Transverse colon (tissue), 4 donors: ENCODE measurements around the gene SARS1. TPM values are rescaled to one million over a fixed set of nuclear protein-coding genes. Genes with fewer than 3 reads are reported as not detected.
A peak's percentile ranks its signal among the peaks of the same experiment; 100 is the strongest.

Experiments used
- DNase-seq: peaks from one replicate; pipeline ENCODE4 v3.0.0-alpha.2; 2019
- H3K27ac ChIP-seq, 4 donors: fragments of 200-600 bp; sonication (generic); 2 replicates each; pipeline ENCODE4 v1.5.1; 2016 to 2018; ENCODE audit warnings: inconsistent platforms in 4 of 4
- H3K27me3 ChIP-seq: fragments of 200-600 bp; sonication (generic); 2 replicates; pipeline ENCODE4 v1.5.1; 2017; ENCODE audit warnings: inconsistent platforms
- H3K36me3 ChIP-seq, 4 donors: fragments of 200-600 bp; sonication (generic); 2 replicates each; pipeline ENCODE4 v1.5.1; 2017 to 2019; ENCODE audit warnings: inconsistent platforms in 4 of 4
- H3K4me1 ChIP-seq, 4 donors: fragments of 200-600 bp; sonication (generic); 2 replicates each; pipeline ENCODE4 v1.5.1; 2017 to 2020; ENCODE audit warnings: inconsistent platforms in 4 of 4
- H3K4me3 ChIP-seq, 4 donors: fragments of 200-600 bp; sonication (generic); 1 replicate in 1 of 4; 2 replicates in 3 of 4; pipeline versions ENCODE4 v1.5.1 to v1.6.1; 2017 to 2019; ENCODE audit warnings: inconsistent platforms in 4 of 4
- H3K9me3 ChIP-seq, 2 donors: fragments of 200-600 bp; sonication (generic); 2 replicates each; pipeline ENCODE4 v1.5.1; 2017 to 2019; ENCODE audit warnings: inconsistent platforms in 2 of 2
- CTCF ChIP-seq, 5 experiments: fragments of 200-600 bp in 3 of 5; fragments of 450-650 bp in 2 of 5; sonication (generic) in 3 of 5; IDR thresholded peaks; 1 replicate in 2 of 5; 2 replicates in 3 of 5; pipeline ENCODE4 v1.5.1; 2016 to 2017; ENCODE audit warnings: antibody characterized with exemption in 5 of 5, inconsistent platforms in 3 of 5, mild to moderate bottlenecking in 2 of 5, moderate library complexity in 1 of 5
- EP300 ChIP-seq: sonication (generic); formaldehyde crosslinking; IDR thresholded peaks from one replicate; pipeline ENCODE4 v1.6.1; 2017; ENCODE audit warnings: antibody characterized with exemption, low read depth
- POLR2A ChIP-seq: fragments of 450-650 bp; IDR thresholded peaks from one replicate; pipeline ENCODE4 v1.6.1; 2016; ENCODE audit warnings: antibody characterized with exemption, mild to moderate bottlenecking, moderate library complexity
- POLR2AphosphoS5 ChIP-seq, 3 donors: sonication (generic); formaldehyde crosslinking; IDR thresholded peaks; one replicate each; pipeline ENCODE4 v1.6.1; 2016; ENCODE audit warnings: antibody characterized with exemption in 3 of 3
- WGBS, 2 donors: methylation state at CpG; one replicate each; pipeline ENCODE4 v1.1.5; 2018; ENCODE audit warnings: low coverage in 1 of 2; 5-methylcytosine and 5-hydroxymethylcytosine counted together
- in situ Hi-C, 4 donors: fragments of 200-750 bp; cut with MboI; loops; one replicate each; pipeline versions ENCODE4 v1.15.0 to v1.15.1; 2017; ENCODE audit warnings: low sequenced_read_pairs in 3 of 4, low pct_ligation_motif_present in 1 of 4, low pct_unique_long_range_greater_than_20kb in 1 of 4
- intact Hi-C: fragments of 100-400 bp; cut with DNase I; formaldehyde crosslinking; loops from one replicate; pipeline ENCODE4 v1.15.1; 2023; ENCODE audit warnings: low total_unique reads
- total RNA-seq, 4 donors: library from RNA; depleted of rRNA; stranded (reverse); fragments of >200 nt; gene quantifications; one replicate each; pipeline ENCODE4 v1.1.0, GENCODE V29; 2016

The SARS1 gene
- total RNA-seq, 4 donors from 2014 or later = 79.4 to 150 (median 125) TPM

- H3K36me3 ChIP-seq = no peaks in the 10 kb centered on the region
- in situ Hi-C loops (no loop called here), intact Hi-C loops (no loop called here)
- no peaks in the 10 kb centered on the region for H3K27me3 ChIP-seq
- TF ChIP-seq CTCF (IDR thresholded peaks at IDR 0.05) = peak; percentile 38 to 48 (median 40)
- no peak for TF ChIP-seq POLR2A
- no peak for TF ChIP-seq EP300
- H3K9me3 ChIP-seq = no peaks in the 10 kb centered on the region
- H3K4me3 ChIP-seq = no peak overlapping the region
- H3K4me1 ChIP-seq = peaks cover 0 to 4% (median 0%) of the 10 kb centered on the region in 4 donors
- H3K27ac ChIP-seq = no peak overlapping the region
- peak; percentile 60 for DNase-seq
- 71% methylated on average over 2 of the region's 2 CpGs; no CpG with 5 or more reads in 1 of the 2 donors for WGBS, 2 donors
Observed at GRCh38 chr1:109201123-109201703, 12.5 kb upstream of the SARS1 start.

GRCh38 chr1:109204484-109204883, 9.2 kb upstream of the SARS1 start:
- no peak for TF ChIP-seq POLR2A
- TF ChIP-seq EP300 = no peak
- no peak for TF ChIP-seq CTCF (IDR thresholded peaks at IDR 0.05)
- no peak for TF ChIP-seq POLR2AphosphoS5 (IDR thresholded peaks at IDR 0.05)
- Histone ChIP-seq H3K27me3 (no peaks in the 10 kb centered on the region), H3K27ac (no peak overlapping the region), H3K36me3 (no peaks in the 10 kb centered on the region), H3K9me3 (no peaks in the 10 kb centered on the region), H3K4me3 (no peak overlapping the region), H3K4me1 (peaks cover 0 to 11% (median 0%) of the 10 kb centered on the region in 4 donors)
- 67 to 80% methylated on average over 1 to 5 of the region's 5 CpGs for WGBS, 2 donors
- DNase-seq = no peak
- intact Hi-C loops = no loop called here
- in situ Hi-C loops = no loop called here

GRCh38 chr1:109206339-109206738, 7.4 kb upstream of the SARS1 start:
- Histone ChIP-seq H3K27me3 (no peaks in the 10 kb centered on the region), H3K9me3 (no peaks in the 10 kb centered on the region), H3K36me3 (no peaks in the 10 kb centered on the region), H3K4me1 (peaks cover 0 to 12% (median 0%) of the 10 kb centered on the region in 4 donors), H3K27ac (no peak overlapping the region), H3K4me3 (no peak overlapping the region)
- intact Hi-C loops = no loop called here
- 59 to 69% methylated on average over 2 of the region's 2 CpGs for WGBS, 2 donors
- DNase-seq = no peak
- TF ChIP-seq EP300 (no peak), CTCF (IDR thresholded peaks at IDR 0.05) (no peak), POLR2A (no peak), POLR2AphosphoS5 (IDR thresholded peaks at IDR 0.05) (no peak)
- in situ Hi-C loops = no loop called here

- Histone ChIP-seq H3K4me1 (peaks cover 0 to 12% (median 0%) of the 10 kb centered on the region in 4 donors), H3K4me3 (no peak overlapping the region), H3K36me3 (no peaks in the 10 kb centered on the region), H3K9me3 (no peaks in the 10 kb centered on the region), H3K27ac (no peak overlapping the region), H3K27me3 (no peaks in the 10 kb centered on the region)
- DNase-seq = no peak
- in situ Hi-C loops (no loop called here), intact Hi-C loops (no loop called here)
- 73 to 88% methylated on average over 6 to 7 of the region's 7 CpGs for WGBS, 2 donors
- TF ChIP-seq POLR2A = no peak
Observed at GRCh38 chr1:109207467-109208103, 6.1 kb upstream of the SARS1 start.
